Upper lobe of left lung (tissue), 4 donors: ENCODE results near the gene NLRP10.

Source experiments
- CTCF ChIP-seq, 6 experiments: fragments of 450-650 bp in 4 of 6; fragments of 200-600 bp in 2 of 6; sonication (generic) in 2 of 6; IDR thresholded peaks; one replicate each; pipeline ENCODE4 v1.5.1; 2016 to 2019; ENCODE audit warnings: antibody characterized with exemption in 6 of 6
- POLR2AphosphoS5 ChIP-seq, 2 donors: sonication (generic); formaldehyde crosslinking; IDR thresholded peaks; one replicate each; pipeline ENCODE4 v1.5.1; 2017; ENCODE audit warnings: antibody characterized with exemption in 2 of 2

- TF ChIP-seq CTCF (IDR thresholded peaks at IDR 0.05) (no peak), POLR2AphosphoS5 (IDR thresholded peaks at IDR 0.05) (no peak)
Measured at GRCh38 chr11:7971846-7972245, 6.6 kb upstream of the NLRP10 start.
